Right lung (tissue), 5 donors: ENCODE measurements around the gene KDF1. TPM values are rescaled to one million over a fixed set of nuclear protein-coding genes. Genes with fewer than 3 reads are reported as not detected.
"Not testable (repeated sequence)": the region's sequence is repeated elsewhere in the genome, so short reads cannot be mapped to it uniquely, and the experiment has no call there.

ENCODE experiments used
- DNase-seq, 2 donors: peaks; one replicate each; pipeline ENCODE4 v3.0.0-alpha.2; 2013
- polyA plus RNA-seq, 5 donors: library from polyadenylated mRNA; unstranded; fragments of 120-200 nt; gene quantifications; one replicate each; pipeline versions ENCODE4 v1.2.1 to v1.2.3, GENCODE V29; 2013; ENCODE audit warnings: inconsistent platforms in 1 of 5, low replicate concordance in 1 of 5; ENCODE audit not compliant: insufficient read length in 5 of 5, insufficient read depth in 1 of 5

KDF1 gene
- polyA plus RNA-seq, 5 donors = 6.4 to 9.6 (median 7.5) TPM

GRCh38 chr1:26994787-26995517, 34.7 kb upstream of the KDF1 start:
- no peak for DNase-seq

- no peak for DNase-seq
These were observed 33.9 kb upstream of the KDF1 start for GRCh38 chr1:26994020-26994786.

- no peak for DNase-seq
These were observed 33.2 kb upstream of the KDF1 start, which contains the start of gene TRNP1 for GRCh38 chr1:26993237-26994019. Gene TRNP1, plus strand, starts transcription at chr1:26993692. Its CDS starts 95 bp downstream, at chr1:26993787.

GRCh38 chr1:26991310-26992116, 31.2 kb upstream of the KDF1 start:
- no peak for DNase-seq

GRCh38 chr1:26989403-26990109, 29.3 kb upstream of the KDF1 start:
- not testable (repeated sequence) for DNase-seq

- DNase-seq = no peak
These were observed 26.4 kb upstream of the KDF1 start for GRCh38 chr1:26986658-26987057.

GRCh38 chr1:26984291-26984690, 24.0 kb upstream of the KDF1 start:
- DNase-seq = no peak

- no peak for DNase-seq
These were observed 23.6 kb upstream of the KDF1 start for GRCh38 chr1:26983863-26984262.

- no peak for DNase-seq
These were observed 21.0 kb upstream of the KDF1 start for GRCh38 chr1:26981146-26981846.

GRCh38 chr1:26978901-26979300, 18.6 kb upstream of the KDF1 start:
- DNase-seq = no peak

- no peak for DNase-seq
These were observed 16.6 kb upstream of the KDF1 start for GRCh38 chr1:26976621-26977510.

- DNase-seq = no peak
These were observed 12.6 kb upstream of the KDF1 start for GRCh38 chr1:26972821-26973220.

GRCh38 chr1:26972390-26972789, 12.1 kb upstream of the KDF1 start:
- no peak for DNase-seq

GRCh38 chr1:26971590-26971989, 11.3 kb upstream of the KDF1 start:
- no peak for DNase-seq

GRCh38 chr1:26970810-26971209, 10.5 kb upstream of the KDF1 start:
- DNase-seq = no peak

GRCh38 chr1:26965628-26966027, 5.4 kb upstream of the KDF1 start:
- DNase-seq = no peak

GRCh38 chr1:26965213-26965612, 4.9 kb upstream of the KDF1 start:
- DNase-seq = no peak

- no peak for DNase-seq
These were observed 1.6 kb upstream of the KDF1 start for GRCh38 chr1:26961826-26962225.

GRCh38 chr1:26960625-26960966, 328 bp upstream of the KDF1 start:
- no peak for DNase-seq
